CD4-positive, alpha-beta T cell (primary cell): ENCODE measurements around the gene RCOR2. TPM values are rescaled to one million over a fixed set of nuclear protein-coding genes. Genes with fewer than 3 reads are reported as not detected.

Source experiments
- ATAC-seq: fragments of 200-7000 bp; cut with Tn5 transposase; one replicate; pipeline ENCODE4 v1.10.0; 2022; ENCODE audit warnings: mild to moderate bottlenecking; ENCODE audit not compliant: poor library complexity
- CTCF ChIA-PET: fragments of 350-600 bp; sonication (Branson Sonifier 250); formaldehyde crosslinking; loops from one replicate; lab custom pipeline; 2021; ENCODE audit warnings: antibody characterized with exemption, inconsistent platforms; lab: Charles Lee
- POLR2A ChIA-PET: fragments of 350-600 bp; sonication (Branson Sonifier 250); formaldehyde crosslinking; loops from one replicate; lab custom pipeline; 2021; ENCODE audit warnings: antibody characterized with exemption, inconsistent platforms; lab: Charles Lee
- DNase-seq, 14 experiments: peaks; one replicate each; pipeline ENCODE4 v3.0.0-alpha.2; 2013 to 2020; ENCODE audit warnings: mixed read lengths in 2 of 14
- H3K27ac ChIP-seq, 2 donors: one replicate each; pipeline versions ENCODE4 v1.5.1 to v1.7.0; 2013; ENCODE audit warnings: low read length in 2 of 2, low read depth in 1 of 2, mild to moderate bottlenecking in 1 of 2
- H3K27me3 ChIP-seq, 2 experiments: 1 replicate in 1 of 2; 2 replicates in 1 of 2; pipeline versions ENCODE4 v1.6.1 to v1.7.0; 2013; ENCODE audit warnings: low read length in 2 of 2, control low read depth in 1 of 2, mild to moderate bottlenecking in 1 of 2, moderate library complexity in 1 of 2; ENCODE audit not compliant: insufficient read depth in 2 of 2, control insufficient read depth in 1 of 2
- H3K36me3 ChIP-seq: one replicate; pipeline ENCODE4 v1.6.1; 2013; ENCODE audit warnings: low read length, control low read depth; ENCODE audit not compliant: insufficient read depth
- H3K4me1 ChIP-seq: one replicate; pipeline ENCODE4 v1.6.1; 2013; ENCODE audit warnings: low read length, control low read depth; ENCODE audit not compliant: insufficient read depth
- H3K4me3 ChIP-seq: one replicate; pipeline ENCODE4 v1.5.1; 2013; ENCODE audit warnings: mild to moderate bottlenecking, low read length, moderate library complexity
- H3K9me3 ChIP-seq, 2 experiments: 1 replicate in 1 of 2; 2 replicates in 1 of 2; pipeline versions ENCODE4 v1.6.1 to v1.7.0; 2013; ENCODE audit warnings: low read length in 2 of 2, mild to moderate bottlenecking in 2 of 2, control low read depth in 1 of 2, moderate library complexity in 1 of 2; ENCODE audit not compliant: control insufficient read depth in 1 of 2, insufficient read depth in 1 of 2
- H3K27ac Mint-ChIP-seq: one replicate; pipeline ENCODE4 v1.8.0; 2020; ENCODE audit warnings: mixed read lengths
- H3K27me3 Mint-ChIP-seq: one replicate; pipeline ENCODE4 v1.8.0; 2021; ENCODE audit warnings: mixed read lengths
- H3K36me3 Mint-ChIP-seq: one replicate; pipeline ENCODE4 v1.8.0; 2021; ENCODE audit warnings: low read depth, mixed read lengths
- H3K4me1 Mint-ChIP-seq: one replicate; pipeline ENCODE4 v1.8.0; 2021; ENCODE audit warnings: low read depth, mixed read lengths
- H3K4me3 Mint-ChIP-seq: one replicate; pipeline ENCODE4 v1.8.0; 2020; ENCODE audit warnings: mild to moderate bottlenecking, mixed read lengths
- H3K9me3 Mint-ChIP-seq: one replicate; pipeline ENCODE4 v1.8.0; 2020; ENCODE audit warnings: mixed read lengths
- intact Hi-C, 2 experiments: fragments of 100-400 bp; cut with DNase I in 1 of 2; cut with micrococcal nuclease in 1 of 2; formaldehyde crosslinking; loops; one replicate each; pipeline versions ENCODE4 v1.15.1 to v1.9.0; 2023 to 2025; cut with DNase I, micrococcal nuclease
- total RNA-seq, 174 experiments: library from RNA in 2 of 174; stranded (reverse) in 2 of 174; gene quantifications; one replicate each; pipeline ENCODE4 v1.2.3 and lab custom pipeline; 2021 to 2026
- TF ChIP-seq, protein P1 (sequence below): fragments of 200-600 bp; IDR thresholded peaks from one replicate; pipeline ENCODE4 v1.8.0; 2022; ENCODE audit warnings: antibody characterized with exemption, mild to moderate bottlenecking

RCOR2 gene
- total RNA-seq, 2 experiments from 2014 or later: not detected

DNA sequence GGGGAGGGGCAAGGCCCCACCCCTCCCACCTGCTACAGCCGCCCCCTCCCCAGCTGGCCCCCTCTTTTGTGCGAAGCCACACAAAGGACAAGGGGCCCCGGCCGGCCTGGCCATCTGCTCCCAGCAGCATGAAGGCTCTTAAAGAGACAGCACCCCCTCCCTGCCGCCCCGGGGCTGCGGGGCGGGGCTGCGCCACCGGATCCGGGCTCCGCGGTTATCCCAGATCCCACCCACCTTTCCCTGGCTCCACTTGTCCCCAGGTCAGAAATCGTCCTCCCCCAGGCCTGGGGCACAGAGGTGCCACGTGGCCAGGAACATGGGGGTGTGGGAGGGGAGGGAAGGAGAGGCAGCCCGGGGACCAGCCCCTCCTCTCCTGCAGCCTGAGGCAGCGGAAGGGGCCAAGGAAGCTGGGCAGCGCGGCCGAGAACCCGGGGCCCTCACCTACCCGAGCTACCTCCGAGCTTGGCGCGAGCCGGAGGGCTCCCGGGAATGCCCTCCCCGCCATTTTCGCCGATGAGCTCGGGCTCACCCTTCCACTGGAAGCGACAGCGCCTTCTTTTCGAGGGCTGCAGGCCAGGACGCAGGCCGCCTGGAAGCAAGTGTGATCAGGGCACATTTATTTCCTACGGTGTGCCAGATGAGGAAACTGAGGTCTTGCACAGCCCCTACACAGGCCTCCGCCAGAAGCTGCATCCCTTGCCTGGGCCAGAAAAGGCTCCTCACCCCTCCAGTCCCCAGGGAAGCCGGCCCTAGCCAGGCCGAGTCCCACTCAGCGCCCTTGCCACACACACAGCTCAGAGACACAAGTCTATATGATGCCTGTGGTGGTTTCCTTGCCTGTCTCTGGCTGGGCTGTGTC lies 2.5 kb upstream of the RCOR2 start:
- H3K9me3 Mint-ChIP-seq: no peaks in the 10 kb centered on the region
- no peak overlapping the region for H3K27ac Mint-ChIP-seq
- DNase-seq (peak in 1 of 14 experiments; percentile 27), ATAC-seq (no peak)
- TF ChIP-seq, protein P1, sequence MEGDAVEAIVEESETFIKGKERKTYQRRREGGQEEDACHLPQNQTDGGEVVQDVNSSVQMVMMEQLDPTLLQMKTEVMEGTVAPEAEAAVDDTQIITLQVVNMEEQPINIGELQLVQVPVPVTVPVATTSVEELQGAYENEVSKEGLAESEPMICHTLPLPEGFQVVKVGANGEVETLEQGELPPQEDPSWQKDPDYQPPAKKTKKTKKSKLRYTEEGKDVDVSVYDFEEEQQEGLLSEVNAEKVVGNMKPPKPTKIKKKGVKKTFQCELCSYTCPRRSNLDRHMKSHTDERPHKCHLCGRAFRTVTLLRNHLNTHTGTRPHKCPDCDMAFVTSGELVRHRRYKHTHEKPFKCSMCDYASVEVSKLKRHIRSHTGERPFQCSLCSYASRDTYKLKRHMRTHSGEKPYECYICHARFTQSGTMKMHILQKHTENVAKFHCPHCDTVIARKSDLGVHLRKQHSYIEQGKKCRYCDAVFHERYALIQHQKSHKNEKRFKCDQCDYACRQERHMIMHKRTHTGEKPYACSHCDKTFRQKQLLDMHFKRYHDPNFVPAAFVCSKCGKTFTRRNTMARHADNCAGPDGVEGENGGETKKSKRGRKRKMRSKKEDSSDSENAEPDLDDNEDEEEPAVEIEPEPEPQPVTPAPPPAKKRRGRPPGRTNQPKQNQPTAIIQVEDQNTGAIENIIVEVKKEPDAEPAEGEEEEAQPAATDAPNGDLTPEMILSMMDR: no peak
- no peaks in the 10 kb centered on the region for H3K36me3 ChIP-seq
- peaks cover 44% of the 10 kb centered on the region for H3K4me1 ChIP-seq
- no peaks in the 10 kb centered on the region for H3K36me3 Mint-ChIP-seq
- no peaks in the 10 kb centered on the region for H3K27me3 ChIP-seq
- peak overlapping the region; percentile 51 for H3K4me3 Mint-ChIP-seq
- peaks cover 16% of the 10 kb centered on the region for H3K4me1 Mint-ChIP-seq
- ChIA-PET CTCF (interaction anchor here (1.1 kb wide), 1 partner anchor 12 kb away, joined by 3 read pairs; no protein-coding TSS in a partner anchor), POLR2A (interaction anchor here (1.8 kb wide), 1 partner anchor 81 kb away, joined by 7 read pairs; the partner anchor contains the start of gene MARK2)
- intact Hi-C loops: no loop called here
- H3K9me3 ChIP-seq: no peaks in the 10 kb centered on the region
- H3K27me3 Mint-ChIP-seq: no peaks in the 10 kb centered on the region
- no peak overlapping the region for H3K27ac ChIP-seq
- no peak overlapping the region for H3K4me3 ChIP-seq

GRCh38 chr11:63918507-63919191 lies 1.7 kb upstream of the RCOR2 start:
- H3K27ac ChIP-seq: no peak overlapping the region
- Mint-ChIP-seq H3K4me3 (peak overlapping the region; percentile 84), H3K4me1 (peaks cover 16% of the 10 kb centered on the region), H3K27ac (peak overlapping the region; percentile 16), H3K27me3 (no peaks in the 10 kb centered on the region), H3K9me3 (no peaks in the 10 kb centered on the region), H3K36me3 (no peaks in the 10 kb centered on the region)
- CTCF ChIA-PET: interaction anchor here (1.1 to 1.5 kb wide), 2 partner anchors 12 to 82 kb away, joined by 3 read pairs; no protein-coding TSS in a partner anchor
- POLR2A ChIA-PET: interaction anchor here (1.5 to 2.9 kb wide), 2 partner anchors 78 to 80 kb away, joined by 4 to 13 read pairs; partner anchors contain the start of gene MARK2
- no peaks in the 10 kb centered on the region for H3K27me3 ChIP-seq
- H3K4me3 ChIP-seq: no peak overlapping the region
- ATAC-seq (no peak), DNase-seq (no peak)
- H3K9me3 ChIP-seq: no peaks in the 10 kb centered on the region
- peaks cover 45% of the 10 kb centered on the region for H3K4me1 ChIP-seq
- intact Hi-C loops: no loop called here
- TF ChIP-seq, protein P1: no peak
- H3K36me3 ChIP-seq: no peaks in the 10 kb centered on the region

DNA sequence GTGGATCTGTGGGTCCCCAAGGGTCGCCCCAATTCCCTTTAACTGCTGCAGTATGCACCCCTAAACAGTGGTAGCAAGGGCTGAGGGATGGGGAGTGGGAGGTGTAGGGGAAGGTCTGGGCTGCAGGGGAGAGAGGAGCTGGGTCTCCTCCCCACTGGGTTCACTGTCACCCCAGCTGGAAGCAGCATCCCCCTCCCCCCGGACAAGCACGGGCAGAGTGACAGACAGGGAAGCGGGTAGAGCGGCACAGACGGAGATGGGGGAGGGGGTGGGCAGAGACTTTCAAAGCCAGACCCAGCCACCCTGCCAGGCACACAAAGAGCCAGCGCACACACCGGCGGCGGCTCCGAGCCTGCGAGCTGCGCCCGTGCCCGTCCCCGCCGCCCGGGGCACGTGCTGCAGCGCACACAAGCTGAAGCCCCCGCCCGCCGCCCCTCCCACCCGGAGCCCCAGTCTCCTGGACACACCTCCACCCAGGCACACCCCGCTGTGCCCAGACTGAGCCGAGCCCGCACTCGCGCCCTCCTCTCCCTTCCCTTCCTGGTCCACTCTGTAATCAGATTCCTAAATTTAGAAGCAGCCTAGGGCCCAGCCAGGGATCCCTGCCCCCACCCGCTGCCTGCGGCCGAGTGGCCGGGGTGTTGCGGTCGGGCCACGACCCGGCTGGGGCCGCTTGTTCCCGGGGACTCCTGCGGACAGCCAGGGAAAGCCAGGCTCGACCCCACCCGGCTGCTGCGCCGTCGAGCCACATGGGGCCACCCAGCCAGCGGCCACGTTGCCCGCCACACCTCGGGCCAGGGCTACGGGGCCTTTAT lies 935 bp upstream of the RCOR2 start:
- H3K9me3 Mint-ChIP-seq: no peaks in the 10 kb centered on the region
- peak in 9 of 14 experiments; percentile 16 to 73 (median 34) for DNase-seq
- H3K4me1 ChIP-seq: peaks cover 45% of the 10 kb centered on the region

More for the DNA sequence above, 935 bp upstream of the RCOR2 start:
- no peaks in the 10 kb centered on the region for H3K36me3 Mint-ChIP-seq
- Histone ChIP-seq H3K36me3 (no peaks in the 10 kb centered on the region), H3K4me3 (peak overlapping the region; percentile 43), H3K27ac (no peak overlapping the region), H3K27me3 (no peaks in the 10 kb centered on the region), H3K9me3 (no peaks in the 10 kb centered on the region)
- ChIA-PET POLR2A (interaction anchor here (1.3 to 2.9 kb wide), 3 partner anchors 29 to 79 kb away, joined by 4 to 13 read pairs (median 7); partner anchors contain the start of gene MARK2), CTCF (interaction anchor here (1.1 to 1.5 kb wide), 3 partner anchors 11 to 81 kb away, joined by 3 to 6 read pairs (median 3); no protein-coding TSS in a partner anchor)
- intact Hi-C loops: no loop called here
- ATAC-seq: peak; percentile 47
- no peak overlapping the region for H3K27ac Mint-ChIP-seq
- H3K4me1 Mint-ChIP-seq: peaks cover 16% of the 10 kb centered on the region
- TF ChIP-seq, protein P1: no peak
- H3K27me3 Mint-ChIP-seq: no peaks in the 10 kb centered on the region
- H3K4me3 Mint-ChIP-seq: peak overlapping the region; percentile 48
